Islet precursor cell (in vitro differentiated cells): ENCODE results near the gene VPS13D.

ENCODE experiments used
- DNase-seq: peaks from one replicate; pipeline ENCODE4 v3.0.0-alpha.2; 2018

The VPS13D gene, protein sequence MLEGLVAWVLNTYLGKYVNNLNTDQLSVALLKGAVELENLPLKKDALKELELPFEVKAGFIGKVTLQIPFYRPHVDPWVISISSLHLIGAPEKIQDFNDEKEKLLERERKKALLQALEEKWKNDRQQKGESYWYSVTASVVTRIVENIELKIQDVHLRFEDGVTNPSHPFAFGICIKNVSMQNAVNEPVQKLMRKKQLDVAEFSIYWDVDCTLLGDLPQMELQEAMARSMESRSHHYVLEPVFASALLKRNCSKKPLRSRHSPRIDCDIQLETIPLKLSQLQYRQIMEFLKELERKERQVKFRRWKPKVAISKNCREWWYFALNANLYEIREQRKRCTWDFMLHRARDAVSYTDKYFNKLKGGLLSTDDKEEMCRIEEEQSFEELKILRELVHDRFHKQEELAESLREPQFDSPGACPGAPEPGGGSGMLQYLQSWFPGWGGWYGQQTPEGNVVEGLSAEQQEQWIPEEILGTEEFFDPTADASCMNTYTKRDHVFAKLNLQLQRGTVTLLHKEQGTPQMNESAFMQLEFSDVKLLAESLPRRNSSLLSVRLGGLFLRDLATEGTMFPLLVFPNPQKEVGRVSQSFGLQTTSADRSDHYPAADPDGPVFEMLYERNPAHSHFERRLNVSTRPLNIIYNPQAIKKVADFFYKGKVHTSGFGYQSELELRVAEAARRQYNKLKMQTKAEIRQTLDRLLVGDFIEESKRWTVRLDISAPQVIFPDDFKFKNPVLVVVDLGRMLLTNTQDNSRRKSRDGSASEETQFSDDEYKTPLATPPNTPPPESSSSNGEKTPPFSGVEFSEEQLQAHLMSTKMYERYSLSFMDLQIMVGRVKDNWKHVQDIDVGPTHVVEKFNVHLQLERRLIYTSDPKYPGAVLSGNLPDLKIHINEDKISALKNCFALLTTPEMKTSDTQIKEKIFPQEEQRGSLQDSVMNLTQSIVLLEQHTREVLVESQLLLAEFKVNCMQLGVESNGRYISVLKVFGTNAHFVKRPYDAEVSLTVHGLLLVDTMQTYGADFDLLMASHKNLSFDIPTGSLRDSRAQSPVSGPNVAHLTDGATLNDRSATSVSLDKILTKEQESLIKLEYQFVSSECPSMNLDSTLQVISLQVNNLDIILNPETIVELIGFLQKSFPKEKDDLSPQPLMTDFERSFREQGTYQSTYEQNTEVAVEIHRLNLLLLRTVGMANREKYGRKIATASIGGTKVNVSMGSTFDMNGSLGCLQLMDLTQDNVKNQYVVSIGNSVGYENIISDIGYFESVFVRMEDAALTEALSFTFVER (N-terminal part only)

DNA sequence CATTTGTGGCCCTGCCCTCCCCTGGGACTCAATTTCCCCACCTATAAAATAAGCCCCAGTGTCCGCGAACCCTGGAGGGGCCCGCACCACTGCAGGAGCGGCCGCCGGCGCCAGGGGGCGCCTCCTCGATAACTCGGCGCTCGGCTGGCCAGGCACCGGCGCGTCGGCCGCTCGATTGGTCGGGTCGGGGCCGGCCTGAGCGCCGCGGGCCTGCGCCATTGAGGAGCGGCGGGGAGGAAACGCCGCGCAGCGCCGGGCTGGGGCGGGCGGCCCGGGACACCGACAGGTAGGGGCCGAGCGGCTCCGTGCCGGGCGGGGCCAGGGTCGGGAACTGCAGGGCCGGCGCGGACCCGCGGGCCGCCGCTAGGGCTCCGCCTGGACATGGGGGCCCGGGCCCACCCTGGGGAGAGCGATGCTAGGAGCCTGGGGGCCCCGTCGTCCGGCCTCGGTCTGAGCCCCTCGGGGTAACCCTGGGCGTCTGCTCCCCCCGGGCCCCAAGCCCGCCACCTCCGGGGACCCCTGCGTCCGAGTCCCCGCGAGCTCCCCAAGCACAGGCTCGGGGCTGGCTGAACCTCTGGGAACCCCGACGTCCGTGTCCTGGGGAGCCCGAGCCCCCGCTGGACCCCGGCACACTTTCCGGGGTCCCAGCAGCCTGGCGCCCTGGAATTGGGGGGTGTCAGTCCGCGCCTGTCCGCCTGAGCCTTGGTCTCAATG is at the start of gene VPS13D:
VPS13D (plus strand) TSS at position 196 of the 714 bp plus-strand sequence. CDS start 4,237 bp downstream, outside the sequence.
- DNase-seq = peak; percentile 82

DNA sequence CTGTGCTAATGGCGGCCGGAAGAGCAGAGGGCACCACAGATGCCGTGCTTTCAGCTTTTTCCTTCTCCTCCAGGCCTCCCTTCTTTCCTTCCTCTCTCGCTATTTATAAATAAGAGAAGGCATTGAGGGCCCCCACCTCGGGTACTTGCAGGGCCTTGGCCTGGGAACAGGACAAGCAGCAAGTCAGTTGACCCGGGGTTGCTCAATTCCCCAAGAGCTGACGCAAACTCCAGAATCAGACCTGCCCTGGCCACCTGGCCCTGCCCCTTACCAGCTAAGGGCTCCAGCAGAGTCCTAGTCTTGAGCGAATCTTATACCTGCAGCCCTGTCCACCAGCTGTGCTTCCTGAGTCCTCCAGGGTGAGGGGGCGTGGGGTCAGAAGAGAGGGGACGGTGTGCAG is 49.5 kb upstream of the VPS13D start:
- DNase-seq = no peak

DNA sequence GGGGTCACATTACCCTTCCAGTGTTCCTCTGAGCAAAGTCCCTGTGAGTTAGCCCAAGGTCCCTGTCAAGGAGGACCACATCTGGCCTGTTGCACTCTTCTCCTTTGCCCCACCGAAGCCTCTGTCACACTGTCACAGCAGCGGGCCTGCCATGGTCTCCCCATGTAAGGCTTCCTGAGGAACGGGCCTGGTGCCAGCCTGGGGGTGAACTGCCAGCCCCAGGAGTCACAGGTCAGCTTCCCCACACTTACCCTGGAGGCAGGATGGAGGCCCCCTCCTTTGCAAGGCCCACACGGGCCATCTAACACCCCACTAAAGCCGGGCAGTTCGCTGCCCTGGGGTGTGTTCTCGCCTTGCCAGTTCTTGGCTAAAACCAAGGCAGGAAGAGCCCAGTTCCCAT is 48.9 kb upstream of the VPS13D start:
- no peak for DNase-seq

DNA sequence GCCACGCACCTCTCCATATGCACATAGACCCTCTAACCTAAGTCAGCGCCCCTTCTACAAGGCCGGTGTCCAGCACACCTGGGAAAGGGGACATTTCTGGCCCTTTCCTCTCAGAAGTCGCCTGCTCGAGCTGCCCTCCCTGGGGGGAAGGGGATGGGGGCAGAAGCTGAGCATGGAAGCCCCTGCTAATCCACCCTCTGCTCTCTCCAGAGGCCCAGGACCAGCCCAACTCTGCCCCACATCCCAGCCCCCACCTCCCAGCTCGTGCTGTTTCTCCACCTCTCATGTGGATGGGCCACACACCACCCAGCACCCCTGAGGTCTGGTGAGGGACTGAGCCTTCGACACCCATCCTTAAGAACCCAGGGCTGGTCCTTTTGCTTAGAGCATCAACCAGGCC is 48.3 kb upstream of the VPS13D start:
- no peak for DNase-seq

DNA sequence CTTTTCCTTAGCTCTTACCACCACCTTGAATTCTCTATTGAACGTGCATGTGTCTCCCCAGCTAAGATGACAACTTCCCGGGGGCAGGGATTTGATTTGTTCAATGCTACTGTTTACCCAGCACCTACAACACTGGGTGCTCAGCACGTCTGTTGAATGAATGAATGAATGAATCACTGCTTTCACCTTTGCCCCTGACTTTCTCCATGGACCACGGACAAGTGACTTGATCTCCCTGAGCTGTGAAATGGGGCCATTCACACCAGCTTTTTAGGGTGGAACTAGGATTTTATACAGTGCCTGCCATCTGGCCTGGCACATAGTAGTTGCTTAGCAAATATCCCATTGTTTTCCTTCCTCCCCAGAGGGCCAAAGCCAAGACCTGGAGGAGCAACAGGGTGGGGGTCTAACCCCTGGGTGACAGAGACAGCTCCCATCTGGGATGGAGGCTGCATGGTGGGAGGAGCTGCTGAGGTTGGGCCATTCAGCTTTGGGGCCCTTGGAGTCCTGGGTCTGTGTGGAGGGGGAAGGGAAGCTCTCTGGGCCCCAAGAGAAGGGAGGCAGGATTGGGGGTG is 47.3 kb upstream of the VPS13D start:
- no peak for DNase-seq

DNA sequence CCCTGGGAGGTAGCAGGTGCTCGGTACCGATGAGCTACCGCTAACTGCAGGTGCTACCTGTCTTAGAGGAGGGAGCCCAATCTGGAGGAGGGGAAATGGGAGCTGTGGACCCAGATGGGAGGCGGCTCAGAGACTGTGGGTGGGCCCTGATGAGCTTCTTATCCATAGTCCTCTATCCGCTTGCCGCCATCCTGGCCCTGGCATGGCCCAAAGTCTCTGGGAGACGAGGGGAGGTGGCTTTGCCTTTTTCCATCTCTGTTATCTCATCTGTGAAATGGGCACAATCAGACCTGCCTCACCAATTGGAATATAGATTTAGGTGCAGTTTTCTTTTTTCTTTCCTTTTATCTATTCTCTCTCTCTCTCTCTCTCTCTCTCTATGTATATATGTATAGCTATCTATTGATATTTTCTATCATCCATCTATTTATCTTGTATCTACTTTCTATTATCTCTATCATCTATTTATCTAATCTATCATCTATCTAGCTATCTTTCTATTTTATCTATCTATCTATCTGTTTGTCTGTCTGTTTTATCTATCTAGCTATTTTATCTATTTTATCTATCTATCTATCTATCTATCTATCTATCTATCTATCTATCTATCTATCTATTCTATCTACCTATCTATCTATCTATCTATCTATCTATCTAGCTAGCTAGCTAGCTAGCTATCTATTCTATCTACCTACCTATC is 46.6 kb upstream of the VPS13D start:
- no peak for DNase-seq

DNA sequence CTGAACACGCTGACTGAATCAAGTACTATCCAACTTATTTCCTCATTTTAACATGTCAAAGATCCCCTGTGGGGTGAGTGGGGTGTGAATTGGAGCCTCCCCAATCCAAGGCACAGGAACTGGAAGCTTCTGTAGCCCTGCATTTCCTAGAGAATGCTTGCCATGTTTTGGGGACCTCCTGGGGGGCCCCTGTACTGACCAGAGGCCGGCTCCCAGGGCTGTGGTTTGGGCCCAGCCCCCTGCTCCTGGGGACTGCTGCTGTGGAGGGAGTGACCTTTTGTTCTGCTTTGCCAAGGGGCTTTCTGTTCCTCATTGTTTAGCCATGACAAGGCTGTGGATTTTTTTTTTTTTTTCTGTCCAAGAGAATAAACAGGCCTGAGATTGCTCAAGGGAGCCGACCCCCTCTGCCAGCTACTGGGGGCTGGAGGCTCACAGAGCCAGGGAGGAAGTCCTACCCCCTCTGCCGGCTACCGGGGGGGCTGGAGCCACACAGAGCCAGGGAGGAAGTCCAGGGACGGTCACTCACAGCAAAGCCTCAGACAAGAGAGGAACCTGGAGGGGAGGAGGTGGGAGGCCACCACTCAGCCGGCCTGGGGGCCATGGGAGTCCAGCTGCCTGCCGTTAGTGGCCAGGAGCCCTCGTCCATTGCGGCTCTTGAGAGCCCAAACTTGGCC is 45.7 kb upstream of the VPS13D start:
- peak; percentile 96 for DNase-seq

DNA sequence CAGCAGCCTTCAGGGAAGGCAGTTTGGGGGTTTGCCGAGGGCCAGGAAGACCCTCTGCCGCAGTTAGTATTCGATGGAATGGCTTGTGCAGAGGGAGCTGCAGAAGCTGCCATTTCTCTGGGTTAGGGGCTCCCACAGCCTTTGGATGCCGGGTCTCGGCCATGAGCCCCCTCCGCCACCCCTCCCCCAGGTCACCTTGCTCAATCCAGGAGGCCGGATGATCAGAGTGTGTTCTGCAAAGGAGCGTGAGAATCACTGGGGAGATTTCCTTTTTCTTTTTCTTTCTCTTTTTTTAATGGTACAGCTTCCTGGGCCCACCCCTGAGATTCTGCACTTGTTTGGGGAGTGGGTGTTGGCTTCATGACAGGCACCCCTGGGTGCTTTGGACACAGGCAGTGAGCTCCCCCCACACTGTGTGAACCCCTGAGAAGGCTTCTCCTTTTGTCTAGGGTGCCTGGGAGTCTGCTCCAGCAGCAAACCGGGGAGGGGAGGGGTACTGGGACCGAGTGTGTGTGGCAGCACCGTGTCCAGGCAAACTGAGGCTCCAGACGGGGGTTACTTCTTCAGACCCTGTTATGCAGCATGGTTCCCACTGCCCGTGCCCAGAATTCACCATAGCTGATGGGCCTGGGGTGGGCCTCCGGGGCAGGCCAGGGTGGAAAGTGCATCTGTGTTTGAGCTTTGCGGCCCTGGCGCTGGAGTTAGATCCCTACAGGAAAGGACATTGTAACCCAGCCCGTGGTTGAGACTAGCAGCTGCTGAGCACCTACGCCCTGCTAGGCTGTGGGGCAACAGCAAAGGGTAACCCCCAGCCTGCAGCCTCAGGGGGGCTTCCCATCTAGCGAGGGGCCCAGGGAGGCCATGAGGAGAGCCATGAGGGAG is 44.6 kb upstream of the VPS13D start:
- DNase-seq = no peak

DNA sequence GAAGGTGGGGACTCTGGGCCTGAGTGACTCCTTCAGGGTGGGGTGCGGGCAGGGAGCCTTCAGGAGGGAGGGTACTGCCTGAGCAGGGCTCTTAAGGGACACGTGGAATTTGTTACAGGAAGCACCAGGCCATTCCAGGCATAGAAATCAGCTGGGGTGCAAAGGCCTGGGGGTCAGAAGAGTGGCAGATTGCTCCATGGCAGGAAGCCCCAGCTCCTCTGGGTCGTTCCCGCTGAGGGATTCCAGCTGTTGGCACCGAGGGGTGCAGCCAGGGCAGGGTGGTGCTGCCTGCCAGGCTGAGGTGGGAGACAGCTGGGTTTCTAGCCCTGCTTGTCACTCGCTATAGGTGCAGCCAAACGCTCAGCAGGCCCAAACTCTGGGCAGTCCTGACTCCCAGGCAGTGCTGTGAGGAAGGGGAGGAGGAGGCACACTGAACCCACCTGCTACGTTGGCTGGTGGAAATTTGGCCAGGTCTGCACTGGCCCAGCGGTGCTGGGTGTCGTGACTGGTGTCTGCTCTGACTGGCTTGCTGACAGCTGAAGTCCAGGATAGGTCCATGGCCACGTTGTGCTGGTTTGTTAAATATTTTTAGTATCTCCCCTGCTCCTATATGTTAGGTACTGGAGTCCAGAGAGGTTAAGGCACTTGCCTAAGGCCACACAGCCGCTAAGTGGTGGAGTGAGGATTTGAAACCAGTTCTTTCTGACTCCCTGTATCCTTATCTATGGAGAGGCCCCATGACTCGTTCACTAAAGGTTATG is 43.7 kb upstream of the VPS13D start:
- DNase-seq = no peak

DNA sequence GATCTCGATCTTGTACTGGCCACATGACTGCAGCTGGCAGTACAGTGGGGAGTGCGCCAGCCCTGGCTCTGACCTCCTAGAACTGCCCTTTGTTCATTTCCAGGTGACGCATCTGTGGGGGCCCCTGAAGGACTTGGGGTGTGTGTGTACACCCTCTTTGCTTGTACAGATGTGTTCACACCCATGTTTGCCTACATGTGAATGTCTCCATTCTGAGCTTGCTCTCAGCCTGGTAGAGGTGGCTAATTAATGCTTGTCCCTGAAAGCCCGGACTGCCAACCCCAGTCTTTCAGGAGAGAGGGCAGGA is 43.2 kb upstream of the VPS13D start:
- DNase-seq = no peak

DNA sequence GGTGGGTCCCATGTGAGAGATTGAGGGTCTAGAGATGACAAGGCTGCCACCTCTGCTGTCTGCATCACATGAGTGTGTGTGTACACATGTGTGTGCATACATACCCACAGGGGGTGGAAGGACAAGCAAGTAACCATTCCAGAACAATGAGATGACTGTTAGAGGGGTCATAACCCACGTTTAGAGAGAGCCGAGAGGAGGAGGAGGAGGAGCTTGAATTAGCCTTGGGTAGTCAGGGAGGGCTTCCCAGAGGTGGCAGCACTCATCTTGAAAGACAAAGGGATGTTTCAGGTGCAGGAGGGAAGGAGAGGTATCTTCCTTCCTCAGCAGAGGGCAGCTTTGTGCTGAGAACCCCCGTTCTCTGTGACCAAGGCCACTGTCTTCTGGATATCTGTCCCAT is 41.7 kb upstream of the VPS13D start:
- no peak for DNase-seq

DNA sequence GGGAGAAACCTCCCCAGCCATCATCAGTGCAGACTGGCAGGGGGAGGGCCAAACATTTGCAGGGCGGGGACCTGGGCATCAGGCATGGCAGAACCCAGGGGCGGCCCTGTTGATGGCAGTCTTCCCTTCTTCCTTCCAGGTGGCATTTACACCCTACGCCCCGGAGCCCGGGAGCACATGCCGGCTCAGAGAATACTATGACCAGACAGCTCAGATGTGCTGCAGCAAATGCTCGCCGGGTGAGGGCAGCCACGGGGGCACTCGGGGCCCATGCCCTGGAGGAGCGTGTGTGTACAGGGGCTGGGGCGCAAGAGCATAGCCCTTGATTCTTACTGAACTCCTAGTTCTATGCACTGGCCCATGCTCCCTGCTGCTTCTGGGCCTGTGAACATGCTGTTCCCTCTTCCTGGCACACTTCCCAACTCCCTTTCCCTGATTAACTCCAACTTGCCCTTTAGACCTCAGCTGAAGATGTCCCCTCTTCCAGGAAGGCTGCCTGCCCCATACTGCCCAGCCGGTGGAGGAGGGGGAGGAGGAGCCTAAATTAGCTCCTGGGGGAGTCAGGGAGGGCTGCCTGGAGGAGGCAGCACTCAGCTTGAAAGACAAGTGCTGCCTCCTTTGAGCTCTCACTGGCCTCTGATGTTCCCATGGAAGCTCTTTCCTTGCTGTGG is 41.0 kb upstream of the VPS13D start:
- no peak for DNase-seq

DNA sequence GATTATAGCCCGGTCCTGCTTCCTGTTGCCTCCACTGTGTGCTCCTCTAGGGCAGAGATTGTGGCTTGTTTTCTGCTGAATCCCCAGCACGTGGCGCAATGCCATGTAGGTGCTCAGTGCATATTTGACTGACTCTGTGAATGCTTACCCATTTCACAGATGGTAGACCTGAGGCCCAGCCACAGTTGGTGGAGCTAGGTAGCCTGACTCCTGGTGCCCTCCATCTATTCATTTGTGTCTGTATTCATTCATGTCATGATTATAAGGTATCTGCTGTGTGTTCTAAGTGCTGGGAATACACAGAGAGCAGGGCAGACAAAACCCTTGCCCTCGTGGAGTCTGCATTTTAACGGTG is 40.5 kb upstream of the VPS13D start:
- no peak for DNase-seq

DNA sequence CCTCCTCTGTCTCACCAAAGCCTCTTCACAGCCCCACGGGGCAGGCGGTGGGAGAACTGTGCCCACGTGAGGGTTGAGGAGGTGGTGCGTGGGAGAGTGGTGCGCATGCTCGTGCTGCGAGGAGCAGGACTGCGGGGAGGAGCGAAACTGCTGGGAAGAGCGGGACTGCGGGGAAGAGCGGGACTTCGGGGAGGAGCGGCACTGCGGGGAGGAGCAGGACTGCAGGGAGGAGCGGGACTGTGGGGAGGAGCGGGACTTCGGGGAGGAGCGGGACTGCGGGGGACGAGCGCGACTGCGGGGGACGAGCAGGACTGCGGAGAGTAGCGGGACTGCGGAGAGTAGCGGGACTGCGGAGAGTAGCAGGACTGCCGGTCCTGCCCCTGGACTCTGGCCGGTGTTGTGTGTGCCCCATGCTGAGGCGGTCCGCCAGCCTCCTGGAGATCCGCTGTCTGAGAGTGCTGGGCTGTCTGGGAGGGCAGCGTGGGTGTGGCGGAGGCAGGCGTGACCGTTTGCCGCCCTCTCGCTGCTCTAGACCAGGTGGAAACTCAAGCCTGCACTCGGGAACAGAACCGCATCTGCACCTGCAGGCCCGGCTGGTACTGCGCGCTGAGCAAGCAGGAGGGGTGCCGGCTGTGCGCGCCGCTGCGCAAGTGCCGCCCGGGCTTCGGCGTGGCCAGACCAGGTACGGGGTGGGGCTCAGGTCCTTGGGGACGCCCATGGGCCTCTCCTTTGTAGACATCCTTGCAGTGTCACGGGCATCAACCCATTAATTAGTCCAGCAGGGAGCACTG is 38.4 kb upstream of the VPS13D start:
- no peak for DNase-seq

DNA sequence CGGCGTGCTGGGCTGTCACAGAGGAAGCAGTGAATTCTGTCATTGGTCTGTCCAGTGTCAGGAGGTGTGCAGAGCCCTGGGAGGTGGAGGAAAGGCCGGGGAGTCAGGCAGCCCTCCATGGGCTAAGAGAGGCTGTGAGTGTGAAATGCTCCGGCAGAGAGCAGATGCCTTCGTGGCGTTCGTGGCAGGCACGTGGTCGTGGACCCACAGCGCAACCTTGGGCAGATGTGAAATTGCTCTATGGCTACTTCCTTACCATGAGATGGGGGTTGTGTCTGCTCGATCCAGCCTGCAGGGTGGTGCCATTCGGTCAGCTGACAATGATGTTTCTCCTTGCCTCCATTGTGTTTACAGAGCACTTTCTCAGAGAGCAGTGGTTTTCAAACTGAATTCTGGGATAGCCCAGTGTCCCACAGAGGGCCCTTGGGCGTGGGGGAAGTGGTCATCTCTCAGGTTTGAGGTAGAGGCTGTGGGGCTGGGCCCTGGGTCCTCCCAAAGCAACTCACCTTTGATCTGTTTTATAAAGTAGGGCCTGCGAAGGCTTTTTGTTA is 35.1 kb upstream of the VPS13D start:
- DNase-seq = no peak

DNA sequence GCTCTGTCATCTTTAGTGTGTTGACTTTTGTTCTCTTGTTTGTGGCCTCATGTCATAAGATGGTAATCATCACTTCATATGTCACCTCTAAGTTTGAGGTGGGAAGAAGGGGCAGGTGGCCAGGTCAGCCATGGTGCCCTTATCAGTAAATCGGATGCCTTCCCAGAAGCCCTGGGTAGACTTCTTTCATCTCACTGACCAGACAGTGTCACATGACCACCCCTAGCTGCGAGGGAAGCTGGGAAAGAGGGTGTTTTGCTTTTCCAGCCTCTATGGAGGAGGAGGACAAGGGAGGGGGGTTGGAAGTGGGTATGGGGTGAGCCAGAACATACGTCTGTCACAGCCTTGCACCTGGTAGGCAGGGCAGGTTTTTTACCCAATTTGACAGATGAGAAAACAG is 34.4 kb upstream of the VPS13D start:
- DNase-seq = no peak

DNA sequence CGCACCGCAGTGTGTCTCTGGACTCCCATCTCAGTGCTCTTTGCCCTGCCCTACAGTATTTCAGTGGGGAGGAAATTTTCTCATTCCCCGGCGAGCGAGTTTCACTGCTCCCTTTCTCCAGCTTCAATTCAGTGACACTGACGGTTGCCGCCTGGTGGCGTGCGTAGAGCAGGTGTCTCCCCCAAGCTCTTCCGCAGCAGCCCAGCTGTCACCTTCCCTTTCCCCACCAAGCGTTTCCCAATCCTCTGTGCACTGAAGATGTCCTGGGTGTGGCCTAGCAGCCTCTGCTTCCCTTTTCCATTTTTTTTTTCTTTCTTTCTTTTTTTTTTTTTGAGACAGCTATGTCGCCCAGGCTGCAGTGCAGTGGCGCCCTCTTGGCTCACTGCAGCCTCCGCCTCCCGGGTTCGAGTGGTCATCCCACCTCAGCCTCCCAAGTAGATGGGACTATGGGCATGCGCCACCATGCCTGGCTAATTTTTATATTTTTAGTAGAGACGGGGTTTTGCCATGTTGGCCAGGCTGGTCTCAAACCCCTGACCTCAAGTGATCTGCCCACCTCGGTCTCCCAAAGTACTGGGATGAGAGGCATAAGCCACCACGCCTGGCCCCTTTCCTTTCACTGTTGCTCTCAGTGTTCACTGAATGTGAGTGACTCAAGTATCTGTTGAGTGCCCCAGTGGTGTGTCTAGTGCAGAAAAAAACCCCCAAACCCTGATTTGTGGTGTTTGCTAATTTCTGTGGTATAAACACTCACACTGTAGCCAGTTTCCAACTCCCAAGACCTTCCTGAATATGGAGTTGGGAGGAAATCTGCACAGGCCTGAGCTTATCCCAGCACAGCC is 33.0 kb upstream of the VPS13D start:
- no peak for DNase-seq
